ENCODE data around the gene ACOT7. TPM values are rescaled to one million over a fixed set of nuclear protein-coding genes. Genes with fewer than 3 reads are reported as not detected.

Gene ACOT7
- total and polyA plus RNA-seq, 2 of the 13 experiments (the other 11 are each of a cell fraction or from before 2014, with no cell fraction given) = 33.0 to 55.8 TPM

- TF ChIP-seq THAP9 (CRISPR knock-in tag; IDR thresholded peaks at IDR 0.05; ENCODE audit: borderline replicate concordance) (no peak), KDM6A (CRISPR knock-in tag; IDR thresholded peaks at IDR 0.05; ENCODE audit: low read depth) (no peak), YEATS4 (CRISPR knock-in tag; IDR thresholded peaks at IDR 0.05; ENCODE audit: borderline replicate concordance) (no peak), ZBTB38 (CRISPR knock-in tag; IDR thresholded peaks at IDR 0.05) (peak; percentile 72), MAFK (conservative IDR thresholded peaks at IDR 0.05 in 1 of 2, IDR thresholded peaks at IDR 0.05 in 1 of 2; ENCODE audit: low read length in 2 of 2) (no peak), AGO2 (optimal IDR thresholded peaks at IDR 0.05; ENCODE audit: low read depth, low read length) (no peak), FIP1L1 (IDR thresholded peaks at IDR 0.05; ENCODE audit: borderline replicate concordance, insufficient read depth, low read depth, low read length) (no peak), RARG (CRISPR knock-in tag; IDR thresholded peaks at IDR 0.05; ENCODE audit: low read depth) (no peak), ZNF563 (CRISPR knock-in tag; IDR thresholded peaks at IDR 0.05) (no peak), HMG20A (CRISPR knock-in tag; IDR thresholded peaks at IDR 0.05; ENCODE audit: borderline replicate concordance) (no peak), TEAD3 (CRISPR knock-in tag; optimal IDR thresholded peaks at IDR 0.05; ENCODE audit: borderline replicate concordance) (peak; percentile 22), PRMT3 (CRISPR knock-in tag; IDR thresholded peaks at IDR 0.05; ENCODE audit: borderline replicate concordance, low read depth) (no peak), NCOA1 (CRISPR knock-in tag; IDR thresholded peaks at IDR 0.05) (no peak), NFRKB (IDR thresholded peaks at IDR 0.05) (no peak), HOXD1 (CRISPR knock-in tag; IDR thresholded peaks at IDR 0.05) (no peak), CREB3 (CRISPR knock-in tag; IDR thresholded peaks at IDR 0.05) (no peak), ZFYVE20 (CRISPR knock-in tag; IDR thresholded peaks at IDR 0.05; ENCODE audit: borderline replicate concordance, low read depth) (no peak), ZNF34 (CRISPR knock-in tag; IDR thresholded peaks at IDR 0.05; ENCODE audit: borderline replicate concordance) (no peak), ZNF30 (CRISPR knock-in tag; IDR thresholded peaks at IDR 0.05) (no peak), ZNF574 (CRISPR knock-in tag; IDR thresholded peaks at IDR 0.05) (0 out of 2 replicates have a peak, but pooled peaks have one; percentile 46), ZNF567 (CRISPR knock-in tag; IDR thresholded peaks at IDR 0.05; ENCODE audit: borderline replicate concordance) (no peak), SMAD9 (CRISPR knock-in tag; IDR thresholded peaks at IDR 0.05) (no peak)
These were observed 112.7 kb downstream of the ACOT7 start (continued) for GRCh38 chr1:6280761-6281451.

All from HepG2 (cell line).